Loucy (cell line): ENCODE results near the gene NOC4L.

Experiments
- H2AFZ ChIP-seq: fragments of 200-600 bp; sonication (generic); 2 replicates; pipeline ENCODE4 v1.6.0; 2016; ENCODE audit warnings: antibody characterized with exemption, mild to moderate bottlenecking, low read length, moderate library complexity
- H3F3A ChIP-seq: fragments of 200-600 bp; 2 replicates; pipeline ENCODE4 v1.6.0; 2016; ENCODE audit warnings: antibody characterized with exemption, low read depth, mild to moderate bottlenecking
- H3K27me3 ChIP-seq: fragments of 200-600 bp; sonication (generic); 2 replicates; pipeline ENCODE4 v1.6.1; 2014; ENCODE audit warnings: low read length, mild to moderate bottlenecking; ENCODE audit not compliant: insufficient read depth, poor library complexity, severe bottlenecking
- H3K36me3 ChIP-seq: fragments of 200-600 bp; sonication (generic); 2 replicates; pipeline ENCODE4 v1.6.1; 2016; ENCODE audit warnings: low read length; ENCODE audit not compliant: insufficient read depth
- H3K4me1 ChIP-seq: fragments of 200-600 bp; sonication (generic); 2 replicates; pipeline ENCODE4 v1.5.1; 2014; ENCODE audit warnings: low read length, mild to moderate bottlenecking; ENCODE audit not compliant: insufficient read depth, poor library complexity, severe bottlenecking
- H3K4me2 ChIP-seq: fragments of 200-600 bp; sonication (generic); 2 replicates; pipeline ENCODE4 v1.6.0; 2014; ENCODE audit warnings: antibody characterized with exemption, low read length, low read depth, mild to moderate bottlenecking; ENCODE audit not compliant: poor library complexity, severe bottlenecking
- H3K4me3 ChIP-seq: fragments of 200-600 bp; sonication (generic); 2 replicates; pipeline ENCODE4 v1.5.1; 2014; ENCODE audit warnings: low read length, mild to moderate bottlenecking, mixed read lengths; ENCODE audit not compliant: poor library complexity, severe bottlenecking
- H3K79me2 ChIP-seq: fragments of 200-600 bp; sonication (generic); 2 replicates; pipeline ENCODE4 v1.6.1; 2014; ENCODE audit warnings: low read length; ENCODE audit not compliant: insufficient read depth
- H3K9ac ChIP-seq: fragments of 200-600 bp; sonication (generic); 2 replicates; pipeline ENCODE4 v1.6.0; 2014; ENCODE audit warnings: mild to moderate bottlenecking, low read depth, low read length, moderate library complexity; ENCODE audit not compliant: poor library complexity, severe bottlenecking
- H3K9me2 ChIP-seq: fragments of 200-600 bp; sonication (generic); replicated peaks from 2 replicates; pipeline ENCODE4 v1.6.1; 2016; ENCODE audit warnings: low read depth, low read length, mixed read lengths
- H3K9me3 ChIP-seq: fragments of 200-600 bp; sonication (generic); 2 replicates; pipeline ENCODE4 v1.6.1; 2014; ENCODE audit warnings: mild to moderate bottlenecking, antibody characterized with exemption, low read length, low read depth; ENCODE audit not compliant: insufficient read depth
- H4K20me1 ChIP-seq: fragments of 200-600 bp; sonication (generic); 2 replicates; pipeline ENCODE4 v1.6.0; 2014; ENCODE audit warnings: antibody characterized with exemption, low read length, mild to moderate bottlenecking; ENCODE audit not compliant: insufficient read depth, poor library complexity, severe bottlenecking
- CTCF ChIP-seq: fragments of 200-600 bp; sonication (generic); conservative IDR thresholded peaks from 2 replicates; pipeline ENCODE4 v1.5.1; 2014; ENCODE audit warnings: mild to moderate bottlenecking, antibody characterized with exemption, low read length
- EZH2phosphoT487 ChIP-seq: fragments of 200-600 bp; IDR thresholded peaks from 2 replicates; pipeline ENCODE4 v1.6.1; 2018; ENCODE audit warnings: antibody characterized with exemption, mild to moderate bottlenecking, moderate library complexity, borderline replicate concordance

NOC4L gene

GRCh38 chr12:132125736-132126135 is 18.5 kb upstream of the NOC4L start:
- Histone ChIP-seq H3K4me2 (no peak overlapping the region), H3K4me1 (no peaks in the 10 kb centered on the region), H3K27me3 (no peaks in the 10 kb centered on the region), H4K20me1 (no peaks in the 10 kb centered on the region), H3K36me3 (peaks cover 43% of the 10 kb centered on the region; the same call in 1 of the 2 replicates), H3K4me3 (no peak overlapping the region), H3K9ac (no peak overlapping the region), H3K79me2 (no peaks in the 10 kb centered on the region), H3K9me2 (no peaks in the 10 kb centered on the region), H2AFZ (no peak overlapping the region), H3K9me3 (no peaks in the 10 kb centered on the region), H3F3A (no peaks in the 10 kb centered on the region)
- TF ChIP-seq CTCF, result no peak
- no peak for TF ChIP-seq EZH2phosphoT487

DNA sequence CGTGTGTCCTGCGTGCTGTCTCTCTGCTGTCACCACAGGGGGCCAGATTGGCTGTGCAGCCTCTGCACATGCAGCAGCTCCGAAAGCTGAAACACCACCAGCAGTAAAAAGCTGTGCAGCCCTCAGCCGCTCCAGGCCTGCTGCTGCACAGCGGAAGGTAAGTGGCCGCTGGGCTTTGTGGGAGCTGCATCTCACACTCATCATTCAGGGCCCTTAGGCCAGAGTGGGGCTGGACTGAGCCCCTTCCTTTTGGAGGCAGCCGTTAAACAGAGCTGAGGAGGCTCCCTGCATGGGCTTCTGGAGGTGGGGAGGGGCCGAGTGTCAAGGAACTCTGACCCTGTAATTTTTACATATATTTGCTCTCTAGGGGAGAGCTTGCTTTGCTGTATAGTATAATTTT is 17.2 kb upstream of the NOC4L start:
- no peak overlapping the region for H3K9ac ChIP-seq
- H3K4me1 ChIP-seq, result no peaks in the 10 kb centered on the region
- peaks cover 39% of the 10 kb centered on the region; the same call in 1 of the 2 replicates for H3K36me3 ChIP-seq
- H3K4me3 ChIP-seq, result no peak overlapping the region
- no peaks in the 10 kb centered on the region for H3K27me3 ChIP-seq
- H3K9me2 ChIP-seq, result no peaks in the 10 kb centered on the region
- H3K9me3 ChIP-seq, result no peaks in the 10 kb centered on the region
- no peaks in the 10 kb centered on the region for H3K79me2 ChIP-seq
- H4K20me1 ChIP-seq, result no peaks in the 10 kb centered on the region
- H3F3A ChIP-seq, result no peaks in the 10 kb centered on the region
- no peak overlapping the region for H3K4me2 ChIP-seq
- H2AFZ ChIP-seq, result no peak overlapping the region
- TF ChIP-seq CTCF (no peak), EZH2phosphoT487 (no peak)

- Histone ChIP-seq H3K4me1 (no peaks in the 10 kb centered on the region), H3K79me2 (no peaks in the 10 kb centered on the region)
Observed at GRCh38 chr12:132129007-132129406, 15.2 kb upstream of the NOC4L start.

More at GRCh38 chr12:132129007-132129406, 15.2 kb upstream of the NOC4L start:
- no peak overlapping the region for H3K4me3 ChIP-seq
- no peak overlapping the region for H3K4me2 ChIP-seq
- H3K9me2 ChIP-seq, result no peaks in the 10 kb centered on the region
- H3F3A ChIP-seq, result no peaks in the 10 kb centered on the region
- no peak overlapping the region for H3K9ac ChIP-seq
- TF ChIP-seq CTCF (no peak), EZH2phosphoT487 (no peak)
- H3K27me3 ChIP-seq, result no peaks in the 10 kb centered on the region
- H3K9me3 ChIP-seq, result no peaks in the 10 kb centered on the region
- no peaks in the 10 kb centered on the region for H4K20me1 ChIP-seq
- peaks cover 33% of the 10 kb centered on the region; the same call in 1 of the 2 replicates for H3K36me3 ChIP-seq
- no peak overlapping the region for H2AFZ ChIP-seq
